GM10266 (cell line): ENCODE measurements around the gene CKS1B.

ENCODE experiments used
- DNase-seq: peaks from one replicate; pipeline ENCODE4 v3.0.0; 2012; ENCODE audit errors: extremely low spot score
- CTCF ChIP-seq: IDR thresholded peaks from 2 replicates; pipeline ENCODE4 v1.5.1; 2012; ENCODE audit warnings: mild to moderate bottlenecking, low read depth; ENCODE audit not compliant: control insufficient read depth, insufficient read depth; ENCODE audit errors: missing control alignments

CKS1B gene

GRCh38 chr1:155003227-155003765 is 28.8 kb downstream of the CKS1B start:
- no peak for DNase-seq
- TF ChIP-seq CTCF, result no peak

- no peak for TF ChIP-seq CTCF
- peak; percentile 60 for DNase-seq
These were observed 29.4 kb downstream of the CKS1B start for GRCh38 chr1:155003766-155004351.

GRCh38 chr1:155004352-155005075 is 30.0 kb downstream of the CKS1B start:
- TF ChIP-seq CTCF, result no peak
- no peak for DNase-seq

GRCh38 chr1:155005076-155006011 is 30.9 kb downstream of the CKS1B start:
- no peak for DNase-seq
- no peak for TF ChIP-seq CTCF

GRCh38 chr1:155006601-155007101 is 32.2 kb downstream of the CKS1B start:
- no peak for DNase-seq
- TF ChIP-seq CTCF, result no peak

GRCh38 chr1:155007251-155007828 is 32.9 kb downstream of the CKS1B start:
- no peak for TF ChIP-seq CTCF
- no peak for DNase-seq
